GM21381 (cell line): ENCODE data around the gene PLA2R1.

Experiments
- ATAC-seq: cut with Tn5 transposase; IDR thresholded peaks from one replicate; pipeline ENCODE4 v1.9.1; 2021; ENCODE audit warnings: mild to moderate bottlenecking, moderate library complexity; ENCODE audit not compliant: unreplicated experiment

PLA2R1 gene

GRCh38 chr2:159938395-159938794 is 124.0 kb downstream of the PLA2R1 start:
- ATAC-seq = no peak

- no peak for ATAC-seq
These were observed 125.9 kb downstream of the PLA2R1 start for GRCh38 chr2:159936471-159936870.

GRCh38 chr2:159933727-159934049 is 128.7 kb downstream of the PLA2R1 start:
- ATAC-seq = peak; percentile 90

- ATAC-seq = peak; percentile 43
These were observed 129.2 kb downstream of the PLA2R1 start for GRCh38 chr2:159933040-159933726.

- no peak for ATAC-seq
These were observed 135.7 kb downstream of the PLA2R1 start for GRCh38 chr2:159926695-159927094.

GRCh38 chr2:159925975-159926374 is 136.4 kb downstream of the PLA2R1 start:
- ATAC-seq = no peak

GRCh38 chr2:159922563-159922962 is 139.9 kb downstream of the PLA2R1 start:
- ATAC-seq = peak; percentile 51

- ATAC-seq = peak; percentile 91
These were observed 140.5 kb downstream of the PLA2R1 start for GRCh38 chr2:159921752-159922404.

GRCh38 chr2:159916511-159916910 is 145.9 kb downstream of the PLA2R1 start:
- ATAC-seq = no peak

- no peak for ATAC-seq
These were observed 148.5 kb downstream of the PLA2R1 start for GRCh38 chr2:159913900-159914299.

GRCh38 chr2:159912580-159912979 is 149.8 kb downstream of the PLA2R1 start:
- no peak for ATAC-seq

- ATAC-seq = no peak
These were observed 151.5 kb downstream of the PLA2R1 start for GRCh38 chr2:159910951-159911350.

- ATAC-seq = no peak
These were observed 153.8 kb downstream of the PLA2R1 start for GRCh38 chr2:159908623-159909022.

GRCh38 chr2:159907909-159908308 is 154.5 kb downstream of the PLA2R1 start:
- ATAC-seq = no peak

GRCh38 chr2:159905926-159906714 is 156.3 kb downstream of the PLA2R1 start:
- ATAC-seq = no peak

GRCh38 chr2:159904959-159905305 is 157.5 kb downstream of the PLA2R1 start:
- peak; percentile 45 for ATAC-seq

- ATAC-seq = peak; percentile 84
These were observed 158.1 kb downstream of the PLA2R1 start, which contains the start of gene LY75 for GRCh38 chr2:159904127-159904958. Gene LY75, minus strand, starts transcription at chr2:159904756.

GRCh38 chr2:159903443-159904126 is 158.8 kb downstream of the PLA2R1 start:
- peak; percentile 28 for ATAC-seq

- no peak for ATAC-seq
These were observed 159.7 kb downstream of the PLA2R1 start for GRCh38 chr2:159902722-159903121.

GRCh38 chr2:159900343-159900742 is 162.1 kb downstream of the PLA2R1 start:
- ATAC-seq = no peak
